ENCODE data around the gene COL26A1.

DNA sequence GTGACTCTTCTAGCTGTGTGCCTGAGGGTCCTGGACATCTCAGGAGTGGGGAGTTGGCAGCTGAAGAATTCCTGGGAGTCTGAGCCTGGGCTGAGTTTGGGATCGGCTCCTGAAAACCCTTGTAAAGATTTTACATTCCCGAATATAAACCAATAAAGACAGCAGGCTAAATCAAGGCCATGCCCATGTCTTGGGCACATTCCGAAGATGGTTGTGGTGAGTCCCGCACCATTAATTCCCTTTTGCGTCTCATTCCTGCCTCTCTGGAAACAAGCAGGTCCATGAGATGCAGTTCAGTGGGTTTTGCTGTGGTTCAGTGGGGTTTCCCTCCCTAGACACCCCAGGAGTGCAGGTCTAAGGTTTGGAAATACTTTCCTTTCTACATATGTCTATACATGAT lies 90.9 kb downstream of the COL26A1 start:
- TF ChIP-seq, protein P1, sequence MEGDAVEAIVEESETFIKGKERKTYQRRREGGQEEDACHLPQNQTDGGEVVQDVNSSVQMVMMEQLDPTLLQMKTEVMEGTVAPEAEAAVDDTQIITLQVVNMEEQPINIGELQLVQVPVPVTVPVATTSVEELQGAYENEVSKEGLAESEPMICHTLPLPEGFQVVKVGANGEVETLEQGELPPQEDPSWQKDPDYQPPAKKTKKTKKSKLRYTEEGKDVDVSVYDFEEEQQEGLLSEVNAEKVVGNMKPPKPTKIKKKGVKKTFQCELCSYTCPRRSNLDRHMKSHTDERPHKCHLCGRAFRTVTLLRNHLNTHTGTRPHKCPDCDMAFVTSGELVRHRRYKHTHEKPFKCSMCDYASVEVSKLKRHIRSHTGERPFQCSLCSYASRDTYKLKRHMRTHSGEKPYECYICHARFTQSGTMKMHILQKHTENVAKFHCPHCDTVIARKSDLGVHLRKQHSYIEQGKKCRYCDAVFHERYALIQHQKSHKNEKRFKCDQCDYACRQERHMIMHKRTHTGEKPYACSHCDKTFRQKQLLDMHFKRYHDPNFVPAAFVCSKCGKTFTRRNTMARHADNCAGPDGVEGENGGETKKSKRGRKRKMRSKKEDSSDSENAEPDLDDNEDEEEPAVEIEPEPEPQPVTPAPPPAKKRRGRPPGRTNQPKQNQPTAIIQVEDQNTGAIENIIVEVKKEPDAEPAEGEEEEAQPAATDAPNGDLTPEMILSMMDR (IDR thresholded peaks at IDR 0.05): no peak
- TF ChIP-seq EP300 (IDR thresholded peaks at IDR 0.05): no peak
- TF ChIP-seq POLR2A (IDR thresholded peaks at IDR 0.05): no peak
